ENCODE data around the gene DDX47. TPM values are rescaled to one million over a fixed set of nuclear protein-coding genes. Genes with fewer than 3 reads are reported as not detected.

Gene DDX47
- total and polyA plus RNA-seq, 2 donors (not counting 1 experiment from before 2014, with no cell fraction given): 50.1 to 93.7 TPM

DNA sequence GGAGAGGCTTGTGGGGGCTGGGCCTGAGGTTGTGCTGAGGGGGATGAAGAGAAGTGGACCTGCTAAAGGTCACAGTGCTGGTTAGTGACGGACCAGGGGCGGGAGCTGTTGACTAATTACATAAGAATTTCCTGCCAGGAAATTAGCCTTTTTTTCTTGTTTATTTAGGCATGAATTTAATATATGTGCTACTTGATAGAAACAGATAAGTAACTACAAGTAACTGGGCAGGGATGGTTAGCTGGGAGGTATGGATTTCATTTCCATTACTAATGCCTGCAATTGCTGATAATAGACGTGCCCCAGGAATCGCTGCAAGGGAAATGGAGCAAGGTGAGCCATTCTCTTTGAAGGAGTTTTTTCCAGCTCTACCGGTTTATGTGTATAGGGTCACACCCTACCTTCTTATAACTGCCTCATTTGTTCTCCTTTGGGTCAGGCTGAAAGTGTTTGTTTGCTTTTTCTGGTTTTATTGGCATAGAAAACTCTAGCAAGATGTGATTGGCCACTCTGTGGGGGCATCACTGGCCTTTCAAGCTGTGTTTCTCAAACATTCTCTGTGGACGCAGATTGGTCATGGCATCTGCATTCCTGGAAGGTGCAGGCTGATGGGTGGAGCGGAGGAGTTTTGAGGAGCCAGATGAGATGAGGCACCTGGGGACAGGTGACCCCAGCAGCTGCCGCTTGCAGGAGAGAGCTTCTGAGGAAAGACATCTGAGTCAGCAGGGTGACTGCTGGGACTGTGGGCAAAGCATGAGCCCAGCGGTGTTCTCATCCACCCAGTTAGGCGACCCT, 59.2 kb downstream of the DDX47 start:
- TF ChIP-seq, protein P1, sequence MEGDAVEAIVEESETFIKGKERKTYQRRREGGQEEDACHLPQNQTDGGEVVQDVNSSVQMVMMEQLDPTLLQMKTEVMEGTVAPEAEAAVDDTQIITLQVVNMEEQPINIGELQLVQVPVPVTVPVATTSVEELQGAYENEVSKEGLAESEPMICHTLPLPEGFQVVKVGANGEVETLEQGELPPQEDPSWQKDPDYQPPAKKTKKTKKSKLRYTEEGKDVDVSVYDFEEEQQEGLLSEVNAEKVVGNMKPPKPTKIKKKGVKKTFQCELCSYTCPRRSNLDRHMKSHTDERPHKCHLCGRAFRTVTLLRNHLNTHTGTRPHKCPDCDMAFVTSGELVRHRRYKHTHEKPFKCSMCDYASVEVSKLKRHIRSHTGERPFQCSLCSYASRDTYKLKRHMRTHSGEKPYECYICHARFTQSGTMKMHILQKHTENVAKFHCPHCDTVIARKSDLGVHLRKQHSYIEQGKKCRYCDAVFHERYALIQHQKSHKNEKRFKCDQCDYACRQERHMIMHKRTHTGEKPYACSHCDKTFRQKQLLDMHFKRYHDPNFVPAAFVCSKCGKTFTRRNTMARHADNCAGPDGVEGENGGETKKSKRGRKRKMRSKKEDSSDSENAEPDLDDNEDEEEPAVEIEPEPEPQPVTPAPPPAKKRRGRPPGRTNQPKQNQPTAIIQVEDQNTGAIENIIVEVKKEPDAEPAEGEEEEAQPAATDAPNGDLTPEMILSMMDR (IDR thresholded peaks at IDR 0.05): no peak
- no peak for TF ChIP-seq EZH2 (IDR thresholded peaks at IDR 0.05; ENCODE audit: borderline replicate concordance, insufficient read depth, low read depth, low read length, poor library complexity, severe bottlenecking)
- no peak overlapping the region for H2AFZ ChIP-seq (ENCODE audit: insufficient read depth, low read depth, low read length, poor library complexity, severe bottlenecking)
- no peaks in the 10 kb centered on the region for H3K36me3 ChIP-seq (replicated peaks in 1 of 2; ENCODE audit: control extremely low read depth in 1 of 2, control insufficient read depth in 1 of 2, extremely low read depth in 1 of 2, insufficient read depth in 2 of 2, low read length in 1 of 2)
- no peak overlapping the region for H3K4me2 ChIP-seq (replicated peaks; ENCODE audit: low read depth, low read length, poor library complexity, severe bottlenecking)
- H3K4me1 Mint-ChIP-seq: no peaks in the 10 kb centered on the region
- no peaks in the 10 kb centered on the region for H3K9me3 ChIP-seq (ENCODE audit: control extremely low read depth in 1 of 3, control insufficient read depth in 2 of 3, insufficient read depth in 1 of 3, low read length in 2 of 3)
- H4K20me1 ChIP-seq (ENCODE audit: control insufficient read depth, insufficient read depth, low read length, poor library complexity, severe bottlenecking): no peaks in the 10 kb centered on the region
- H3K27ac Mint-ChIP-seq: no peak overlapping the region
- H3K4me3 Mint-ChIP-seq: no peak overlapping the region
- ChIA-PET POLR2A (no interaction called here), CTCF (interaction anchor here (0.7 kb wide), 1 partner anchor 62 kb away, joined by 6 read pairs; no protein-coding TSS in a partner anchor)
- H3K79me2 ChIP-seq (ENCODE audit: control insufficient read depth, insufficient read depth, low read length): no peaks in the 10 kb centered on the region
- no peak overlapping the region for H3K4me3 ChIP-seq (ENCODE audit: control extremely low read depth in 1 of 5, extremely low read depth in 1 of 5, insufficient read depth in 1 of 5, low read depth in 2 of 5, low read length in 4 of 5)
- no peak overlapping the region for H3K9ac ChIP-seq (ENCODE audit: low read length)
- ATAC-seq (ENCODE audit: low read depth) (no peak), DNase-seq (no peak)
- 94% methylated on average over 5 of the region's 10 CpGs for WGBS (ENCODE audit: insufficient coverage)
- peaks cover 3% of the 10 kb centered on the region for H3K27me3 Mint-ChIP-seq
- no peaks in the 10 kb centered on the region for H3K27me3 ChIP-seq (replicated peaks in 1 of 4; ENCODE audit: control extremely low read depth in 1 of 4, control insufficient read depth in 3 of 4, insufficient read depth in 4 of 4, low read length in 3 of 4)
- intact Hi-C loops (cut with micrococcal nuclease): no loop called here
- H3K9me3 Mint-ChIP-seq (ENCODE audit: insufficient read depth): no peaks in the 10 kb centered on the region
- no peaks in the 10 kb centered on the region for H3K4me1 ChIP-seq (ENCODE audit: control insufficient read depth in 2 of 2, insufficient read depth in 2 of 2, low read length in 2 of 2)
- H3K27ac ChIP-seq (ENCODE audit: low read length in 2 of 2): no peak overlapping the region

DNA sequence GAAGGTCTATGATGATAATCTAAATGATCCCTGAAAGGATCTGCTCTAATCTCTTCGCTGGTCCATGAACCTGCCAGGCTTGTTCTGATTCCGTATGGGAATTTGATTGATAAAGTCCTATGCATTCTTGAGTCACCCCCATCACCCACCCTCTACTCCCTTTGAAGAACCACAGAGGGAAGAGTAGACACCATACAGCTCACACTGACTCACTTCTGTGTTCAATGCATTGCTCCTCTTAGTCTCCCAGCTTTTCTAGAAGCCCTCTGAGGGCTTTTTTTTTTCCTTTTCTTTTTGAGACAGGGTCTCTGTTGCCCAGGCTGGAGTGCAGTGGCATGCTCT, 59.8 kb downstream of the DDX47 start:
- TF ChIP-seq, protein P1 (IDR thresholded peaks at IDR 0.05): no peak
- no peak for TF ChIP-seq EZH2 (IDR thresholded peaks at IDR 0.05; ENCODE audit: borderline replicate concordance, insufficient read depth, low read depth, low read length, poor library complexity, severe bottlenecking)
- ATAC-seq (ENCODE audit: low read depth): no peak
- H3K27ac ChIP-seq (ENCODE audit: low read length in 2 of 2): no peak overlapping the region
- no peaks in the 10 kb centered on the region for H3K9me3 ChIP-seq (ENCODE audit: control extremely low read depth in 1 of 3, control insufficient read depth in 2 of 3, insufficient read depth in 1 of 3, low read length in 2 of 3)
- no peak for DNase-seq
- no peak overlapping the region for H3K4me2 ChIP-seq (replicated peaks; ENCODE audit: low read depth, low read length, poor library complexity, severe bottlenecking)
- Mint-ChIP-seq H3K4me3 (no peak overlapping the region), H3K27me3 (peaks cover 5% of the 10 kb centered on the region), H3K4me1 (no peaks in the 10 kb centered on the region), H3K27ac (no peak overlapping the region), H3K9me3 (ENCODE audit: insufficient read depth) (no peaks in the 10 kb centered on the region)
- intact Hi-C loops (cut with micrococcal nuclease): no loop called here
- POLR2A ChIA-PET: no interaction called here
- CTCF ChIA-PET: no interaction called here
- no peaks in the 10 kb centered on the region for H3K4me1 ChIP-seq (ENCODE audit: control insufficient read depth in 2 of 2, insufficient read depth in 2 of 2, low read length in 2 of 2)
- H2AFZ ChIP-seq (ENCODE audit: insufficient read depth, low read depth, low read length, poor library complexity, severe bottlenecking): no peak overlapping the region
- H3K27me3 ChIP-seq (replicated peaks in 1 of 4; ENCODE audit: control extremely low read depth in 1 of 4, control insufficient read depth in 3 of 4, insufficient read depth in 4 of 4, low read length in 3 of 4): no peaks in the 10 kb centered on the region
- WGBS (ENCODE audit: insufficient coverage): no CpG with 5 or more reads among the region's 2 CpGs
- no peaks in the 10 kb centered on the region for H3K79me2 ChIP-seq (ENCODE audit: control insufficient read depth, insufficient read depth, low read length)
- no peak overlapping the region for H3K4me3 ChIP-seq (ENCODE audit: control extremely low read depth in 1 of 5, extremely low read depth in 1 of 5, insufficient read depth in 1 of 5, low read depth in 2 of 5, low read length in 4 of 5)
- H3K9ac ChIP-seq (ENCODE audit: low read length): no peak overlapping the region
- no peaks in the 10 kb centered on the region for H4K20me1 ChIP-seq (ENCODE audit: control insufficient read depth, insufficient read depth, low read length, poor library complexity, severe bottlenecking)
- H3K36me3 ChIP-seq (replicated peaks in 1 of 2; ENCODE audit: control extremely low read depth in 1 of 2, control insufficient read depth in 1 of 2, extremely low read depth in 1 of 2, insufficient read depth in 2 of 2, low read length in 1 of 2): no peaks in the 10 kb centered on the region

Data from B cell (primary cell).